Parathyroid adenoma (tissue), 2 donors: ENCODE results near the gene FAM3D.

Source experiments
- H2AFZ ChIP-seq: fragments of 300-600 bp; sonication (generic); one replicate; pipeline ENCODE4 v1.7.0; 2017; ENCODE audit warnings: antibody characterized with exemption, mild to moderate bottlenecking
- H3K27ac ChIP-seq: fragments of 300-600 bp; sonication (generic); one replicate; pipeline ENCODE4 v1.7.0; 2017
- H3K27me3 ChIP-seq: fragments of 300-600 bp; sonication (generic); one replicate; pipeline ENCODE4 v1.7.0; 2017; ENCODE audit warnings: low read length; ENCODE audit not compliant: control insufficient read depth, insufficient read depth
- H3K36me3 ChIP-seq: fragments of 300-600 bp; sonication (generic); one replicate; pipeline ENCODE4 v1.7.0; 2017; ENCODE audit warnings: low read length; ENCODE audit not compliant: control insufficient read depth, insufficient read depth
- H3K4me1 ChIP-seq: fragments of 300-600 bp; sonication (generic); one replicate; pipeline ENCODE4 v1.7.0; 2017; ENCODE audit warnings: control low read depth
- H3K4me2 ChIP-seq: fragments of 300-600 bp; sonication (generic); one replicate; pipeline ENCODE4 v1.7.0; 2017; ENCODE audit warnings: low read length
- H3K4me3 ChIP-seq: fragments of 300-600 bp; sonication (generic); one replicate; pipeline ENCODE4 v1.7.0; 2017; ENCODE audit warnings: low read depth, low read length
- H3K79me2 ChIP-seq: fragments of 300-600 bp; sonication (generic); one replicate; pipeline ENCODE4 v1.7.0; 2017; ENCODE audit warnings: control low read depth
- H3K9ac ChIP-seq: fragments of 300-600 bp; sonication (generic); one replicate; pipeline ENCODE4 v1.7.0; 2017; ENCODE audit warnings: mild to moderate bottlenecking
- H3K9me3 ChIP-seq: fragments of 300-600 bp; sonication (generic); one replicate; pipeline ENCODE4 v1.7.0; 2017; ENCODE audit warnings: low read length; ENCODE audit not compliant: control insufficient read depth
- CTCF ChIP-seq: fragments of 300-600 bp; sonication (generic); IDR thresholded peaks from one replicate; pipeline ENCODE4 v1.7.0; 2017; ENCODE audit warnings: antibody characterized with exemption, mild to moderate bottlenecking
- donor health status: primary hyperparathyroidism.

The FAM3D gene

DNA sequence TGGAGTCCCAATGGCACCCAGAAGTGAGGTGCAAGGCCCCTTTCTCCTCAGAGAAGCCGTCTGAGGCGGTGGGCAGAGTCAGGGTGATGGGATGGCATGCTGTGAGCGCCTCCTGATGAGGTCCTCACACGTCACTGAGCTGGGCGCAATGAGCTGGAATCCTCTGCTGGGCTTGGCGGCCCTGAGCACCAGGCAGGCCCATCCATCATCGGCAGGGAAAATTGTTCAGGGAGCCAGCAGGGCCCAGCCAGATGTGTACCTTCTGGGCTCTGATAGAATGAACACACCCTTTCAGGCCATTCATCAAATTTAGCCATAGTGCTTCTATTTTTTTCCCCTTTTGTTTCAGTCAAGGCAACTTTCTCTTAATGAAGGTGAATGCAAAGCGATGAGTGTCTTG lies 43.7 kb downstream of the FAM3D start:
- Histone ChIP-seq H3K4me1 (peaks cover 1% of the 10 kb centered on the region), H3K4me3 (no peak overlapping the region), H3K9ac (no peak overlapping the region), H2AFZ (no peak overlapping the region), H3K4me2 (no peak overlapping the region), H3K27ac (no peak overlapping the region), H3K79me2 (no peaks in the 10 kb centered on the region), H3K9me3 (no peaks in the 10 kb centered on the region), H3K27me3 (no peaks in the 10 kb centered on the region), H3K36me3 (no peaks in the 10 kb centered on the region)
- TF ChIP-seq CTCF: no peak

- Histone ChIP-seq H3K36me3 (no peaks in the 10 kb centered on the region), H3K27ac (no peak overlapping the region), H3K4me3 (no peak overlapping the region), H2AFZ (no peak overlapping the region), H3K9ac (no peak overlapping the region), H3K4me2 (no peak overlapping the region), H3K4me1 (peaks cover 6% of the 10 kb centered on the region), H3K79me2 (no peaks in the 10 kb centered on the region), H3K27me3 (no peaks in the 10 kb centered on the region), H3K9me3 (no peaks in the 10 kb centered on the region)
- no peak for TF ChIP-seq CTCF
These were observed 44.1 kb downstream of the FAM3D start for GRCh38 chr3:58622436-58622835.

GRCh38 chr3:58621086-58621830 lies 45.3 kb downstream of the FAM3D start:
- H3K36me3 ChIP-seq: no peaks in the 10 kb centered on the region
- H3K4me1 ChIP-seq: peaks cover 9% of the 10 kb centered on the region
- no peak overlapping the region for H3K4me2 ChIP-seq
- no peaks in the 10 kb centered on the region for H3K79me2 ChIP-seq
- no peak overlapping the region for H2AFZ ChIP-seq
- TF ChIP-seq CTCF: no peak
- H3K4me3 ChIP-seq: no peak overlapping the region
- no peak overlapping the region for H3K27ac ChIP-seq
- H3K27me3 ChIP-seq: no peaks in the 10 kb centered on the region
- no peak overlapping the region for H3K9ac ChIP-seq
- H3K9me3 ChIP-seq: no peaks in the 10 kb centered on the region

- Histone ChIP-seq H3K79me2 (no peaks in the 10 kb centered on the region), H3K9me3 (no peaks in the 10 kb centered on the region), H3K36me3 (no peaks in the 10 kb centered on the region)
These were observed 46.2 kb downstream of the FAM3D start for GRCh38 chr3:58620421-58620820.

More at GRCh38 chr3:58620421-58620820, 46.2 kb downstream of the FAM3D start:
- H3K27me3 ChIP-seq: no peaks in the 10 kb centered on the region
- H3K4me2 ChIP-seq: no peak overlapping the region
- no peak overlapping the region for H3K4me3 ChIP-seq
- no peak for TF ChIP-seq CTCF
- H2AFZ ChIP-seq: no peak overlapping the region
- no peak overlapping the region for H3K9ac ChIP-seq
- H3K4me1 ChIP-seq: peaks cover 9% of the 10 kb centered on the region
- no peak overlapping the region for H3K27ac ChIP-seq
